ENCODE data around the gene MED10.
"Not testable (repeated sequence)": the region's sequence is repeated elsewhere in the genome, so short reads cannot be mapped to it uniquely, and the experiment has no call there.

The MED10 gene

DNA sequence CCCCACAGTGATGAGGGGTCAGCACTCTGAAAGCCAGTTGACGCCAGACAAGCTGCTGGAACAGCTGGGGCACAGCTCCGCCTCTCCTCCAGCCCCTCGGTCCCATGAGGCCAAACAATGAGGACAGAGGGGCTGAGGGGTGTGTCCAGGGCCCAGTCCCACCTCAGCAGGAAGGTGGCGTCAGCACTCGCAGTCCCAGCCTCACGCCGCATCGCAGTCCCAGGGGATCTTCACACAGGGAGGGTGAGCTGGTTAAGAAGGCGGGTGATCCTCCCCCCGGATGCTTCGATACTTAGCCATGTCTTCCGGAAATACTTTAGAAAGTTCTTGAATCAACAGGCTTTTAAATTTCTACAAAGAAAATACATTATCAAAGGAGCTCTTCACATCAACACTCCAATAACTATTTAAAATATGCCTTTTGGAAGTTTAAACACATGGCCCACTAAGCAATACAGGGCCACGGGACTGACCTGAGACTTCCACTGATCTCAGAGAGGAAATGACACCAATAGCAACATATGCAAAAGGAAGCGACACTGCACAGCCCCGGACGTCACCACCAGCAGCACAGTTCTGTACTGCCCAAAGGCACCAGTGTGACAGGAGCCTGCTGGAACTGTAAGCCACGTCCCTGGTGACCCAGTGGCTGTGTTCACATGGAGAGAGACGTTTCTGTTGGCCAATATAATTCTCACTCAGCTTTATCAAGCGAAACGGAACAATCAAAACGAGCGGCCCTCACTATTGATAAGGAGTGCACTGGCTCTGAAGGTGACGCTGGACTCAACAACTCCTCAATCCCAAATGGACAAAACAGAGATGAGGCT, 5.9 kb downstream of the MED10 start:
- DNase-seq = no peak

DNA sequence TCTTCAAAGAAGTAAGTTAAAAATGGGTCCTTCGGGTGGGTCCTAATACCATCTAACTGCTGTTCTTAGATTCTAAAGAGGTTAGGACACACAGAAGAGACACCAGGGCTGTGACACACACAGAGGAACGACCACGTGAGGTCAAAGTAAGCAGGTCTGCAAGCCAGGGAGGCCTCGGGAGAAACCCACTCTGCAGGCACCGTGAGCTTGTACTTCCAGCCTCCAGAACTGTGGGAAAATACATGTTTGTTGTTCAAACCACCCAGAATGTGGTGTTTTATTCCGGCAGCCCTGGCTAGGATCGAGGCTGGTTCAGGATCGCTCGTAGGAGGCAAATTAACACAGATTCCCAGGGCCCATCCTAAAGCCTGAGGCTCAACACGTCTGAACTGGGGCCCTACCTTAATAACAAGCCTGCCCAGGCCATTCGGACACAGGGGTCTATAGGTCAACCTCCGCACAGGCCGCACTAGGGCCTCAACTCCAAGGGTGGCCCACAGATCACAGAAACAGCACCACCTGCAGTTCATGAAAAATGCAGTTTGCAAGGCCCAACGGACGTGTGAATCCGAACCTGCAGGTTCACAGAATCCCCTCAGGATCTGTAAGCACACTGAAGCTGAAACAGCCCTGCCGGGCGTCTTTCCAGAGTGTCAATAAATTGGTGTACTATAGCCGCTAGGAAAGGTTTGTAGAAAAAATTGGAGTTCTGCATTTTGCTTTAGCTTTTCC, 7.1 kb downstream of the MED10 start:
- no peak for DNase-seq

DNA sequence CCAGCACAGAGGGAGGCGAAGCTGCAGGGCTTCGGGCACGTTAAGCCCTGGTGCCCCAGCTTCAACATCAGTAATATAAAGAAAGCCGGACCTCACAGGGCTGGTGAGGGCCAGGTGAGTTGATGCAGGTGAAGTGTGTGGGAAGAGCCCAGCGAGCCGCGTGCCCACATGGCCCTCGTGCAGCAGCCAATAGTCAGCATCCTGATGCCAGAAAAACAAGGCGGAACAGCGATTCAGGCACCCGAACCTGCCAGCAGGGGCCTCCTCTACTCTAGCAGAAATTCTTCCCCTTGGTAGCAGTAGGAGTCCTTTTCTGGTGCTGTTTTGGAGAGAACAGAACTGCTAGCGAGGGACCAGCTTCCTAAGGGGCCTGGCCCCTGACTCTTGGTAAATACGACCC, 7.8 kb downstream of the MED10 start:
- DNase-seq = no peak

DNA sequence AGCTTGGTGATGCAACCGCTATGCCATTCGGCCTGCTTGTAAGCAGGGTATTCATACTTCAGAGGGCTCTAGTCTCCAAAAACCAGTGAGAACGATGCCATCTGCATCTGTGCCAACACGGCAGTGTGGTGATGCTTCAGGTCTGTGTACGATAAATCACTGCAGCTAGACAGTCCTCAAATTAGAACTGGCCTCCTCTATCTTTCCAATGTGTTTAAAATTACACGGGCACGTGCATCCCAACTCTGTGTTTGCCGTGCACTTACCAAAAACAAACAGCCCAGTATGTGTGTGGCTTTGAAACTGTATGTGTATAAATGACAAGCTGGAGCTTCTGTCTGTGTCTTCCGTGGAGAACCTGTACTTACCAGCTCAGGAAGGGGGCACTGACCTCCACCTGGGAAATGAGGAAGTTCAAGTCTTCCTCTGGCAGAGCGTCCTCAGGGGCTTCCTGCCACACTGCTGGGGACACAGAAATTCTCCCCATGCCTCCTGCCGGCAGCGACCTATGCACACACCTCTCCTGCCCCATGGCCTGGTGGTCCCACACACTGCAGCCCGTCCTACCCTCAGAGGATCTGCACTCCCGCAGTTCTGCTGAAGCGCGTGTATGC, 12.3 kb downstream of the MED10 start:
- no peak for DNase-seq

DNA sequence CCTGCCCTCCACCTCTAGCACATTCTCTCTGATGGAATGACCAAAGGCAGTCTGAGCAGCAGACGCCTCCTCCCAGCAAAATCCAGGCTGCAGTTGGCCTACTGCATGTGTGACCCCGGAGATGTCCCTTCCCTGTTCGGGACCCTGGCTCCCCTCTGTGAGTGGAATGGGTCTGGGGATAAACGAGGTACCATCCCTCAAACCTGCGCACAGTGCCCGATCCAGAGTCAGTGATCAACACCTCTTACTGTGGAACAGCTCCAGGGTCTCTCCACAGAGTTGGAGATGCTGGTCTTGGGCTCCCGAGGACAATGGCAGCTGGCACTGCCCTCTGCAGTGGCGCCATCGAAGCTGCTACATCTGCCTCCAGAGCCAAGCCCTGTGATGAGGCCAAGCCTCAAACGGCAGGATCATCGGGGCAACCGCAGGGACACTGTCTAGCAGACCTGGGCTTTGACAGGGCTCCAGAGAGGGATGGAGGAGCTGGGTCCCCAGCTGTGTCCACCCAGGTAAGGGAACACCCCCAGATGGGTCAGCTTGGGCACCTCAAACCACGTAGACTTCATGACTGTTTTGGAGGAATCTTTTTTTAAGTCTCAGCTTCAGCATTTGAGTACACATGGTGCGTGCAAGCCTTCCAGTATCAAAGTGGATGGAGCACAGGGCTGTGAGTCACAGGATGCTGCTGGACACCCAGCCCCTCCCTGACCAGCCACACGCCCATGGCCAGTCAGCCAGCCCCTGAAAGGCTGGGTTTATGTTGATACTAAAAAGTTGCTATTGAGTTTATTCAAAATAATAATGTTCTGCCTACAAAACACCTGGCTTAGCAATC, 13.0 kb downstream of the MED10 start:
- DNase-seq = no peak

DNA sequence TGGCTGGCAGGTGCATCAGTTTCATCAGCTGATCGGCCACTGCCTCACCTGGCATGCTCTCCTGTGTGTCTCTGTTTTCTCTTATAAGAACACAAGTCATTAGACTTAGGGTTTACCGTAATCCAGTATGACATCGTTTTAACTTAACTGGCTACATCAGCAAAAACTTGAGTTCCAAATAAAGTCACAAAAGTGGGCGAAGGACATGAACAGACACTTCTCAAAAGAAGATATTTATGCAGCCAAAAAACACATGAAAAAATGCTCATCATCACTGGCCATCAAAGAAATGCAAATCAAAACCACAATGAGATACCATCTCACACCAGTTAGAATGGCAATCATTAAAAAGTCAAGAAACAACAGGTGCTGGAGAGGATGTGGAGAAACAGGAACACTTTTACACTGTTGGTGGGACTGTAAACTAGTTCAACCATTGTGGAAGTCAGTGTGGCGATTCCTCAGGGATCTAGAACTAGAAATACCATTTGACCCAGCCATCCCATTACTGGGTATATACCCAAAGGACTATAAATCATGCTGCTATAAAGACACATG, 14.8 kb downstream of the MED10 start:
- DNase-seq = not testable (repeated sequence)

DNA sequence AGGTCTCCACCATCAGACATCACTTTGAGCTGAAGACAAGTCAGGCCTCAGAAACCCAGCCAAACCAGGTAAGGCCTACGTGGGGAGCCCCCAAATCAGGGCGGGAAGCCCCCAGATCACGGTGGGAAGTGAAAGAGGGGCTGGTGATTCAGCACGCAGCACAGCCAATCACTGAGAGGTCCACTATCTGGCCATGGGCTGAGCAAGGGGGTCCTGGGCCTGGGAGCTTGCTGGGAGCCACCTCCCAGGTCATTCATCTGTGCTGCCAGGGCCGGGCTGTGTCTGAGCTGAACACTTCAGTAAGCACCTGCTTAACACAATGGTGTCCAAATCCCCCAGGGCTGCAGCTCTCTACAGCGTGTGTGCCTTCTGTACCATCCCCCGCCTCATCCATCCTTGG, 15.5 kb downstream of the MED10 start:
- no peak for DNase-seq

DNA sequence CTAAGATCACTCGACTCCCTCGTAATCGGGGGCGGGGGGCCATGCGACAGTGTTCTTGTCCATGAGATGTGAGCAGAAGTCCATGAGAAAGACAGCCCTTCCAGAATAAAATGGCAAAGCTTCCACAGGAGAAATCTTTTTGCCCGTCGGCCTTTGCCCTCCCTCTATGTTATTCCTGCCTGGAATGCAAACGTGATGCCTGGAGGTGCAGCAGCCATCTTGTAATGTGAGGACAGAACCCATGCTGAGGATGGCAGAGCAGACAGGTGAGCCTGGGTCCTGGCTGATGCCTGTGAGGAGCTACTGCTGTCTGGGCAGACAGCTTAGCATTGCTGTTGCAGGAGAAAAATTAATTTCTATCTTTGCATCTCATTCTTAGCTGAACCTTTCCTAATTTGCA, 17.2 kb downstream of the MED10 start:
- DNase-seq = no peak

DNA sequence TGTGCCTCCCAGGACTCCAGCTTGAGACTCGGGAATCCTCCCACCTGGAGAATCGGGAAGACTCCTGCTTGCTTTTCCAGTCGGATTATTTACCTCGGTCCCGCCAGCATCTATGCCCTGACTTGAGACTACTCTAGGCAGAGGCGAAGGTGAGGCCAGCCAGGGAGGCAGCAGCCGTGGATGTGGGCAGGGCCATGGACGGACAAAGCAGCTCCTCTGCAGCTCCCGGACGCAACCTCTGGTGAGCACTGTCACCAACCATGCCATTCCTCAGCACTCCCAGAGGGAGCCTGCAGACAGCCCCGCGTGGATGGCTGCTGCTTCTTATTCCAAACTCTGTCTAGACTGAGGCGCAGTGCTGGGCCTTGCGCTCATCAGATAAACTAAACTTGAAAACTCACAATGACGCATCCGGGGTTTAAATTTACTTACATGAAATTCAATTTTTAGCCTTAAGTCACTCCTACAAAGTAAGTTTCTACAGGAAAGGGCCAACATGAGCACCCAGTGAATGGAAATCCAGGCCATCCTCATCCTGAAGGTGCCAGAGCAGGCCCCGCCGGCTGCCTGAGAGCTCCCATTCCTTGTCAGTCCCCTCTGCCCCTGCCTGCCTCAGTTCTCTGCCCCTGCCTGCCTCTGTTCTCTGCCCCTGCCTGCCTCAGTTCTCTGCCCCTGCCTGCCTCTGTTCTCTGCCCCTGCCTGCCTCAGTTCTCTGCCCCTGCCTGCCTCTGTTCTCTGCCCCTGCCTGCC, 17.8 kb downstream of the MED10 start:
- DNase-seq = no peak

DNA sequence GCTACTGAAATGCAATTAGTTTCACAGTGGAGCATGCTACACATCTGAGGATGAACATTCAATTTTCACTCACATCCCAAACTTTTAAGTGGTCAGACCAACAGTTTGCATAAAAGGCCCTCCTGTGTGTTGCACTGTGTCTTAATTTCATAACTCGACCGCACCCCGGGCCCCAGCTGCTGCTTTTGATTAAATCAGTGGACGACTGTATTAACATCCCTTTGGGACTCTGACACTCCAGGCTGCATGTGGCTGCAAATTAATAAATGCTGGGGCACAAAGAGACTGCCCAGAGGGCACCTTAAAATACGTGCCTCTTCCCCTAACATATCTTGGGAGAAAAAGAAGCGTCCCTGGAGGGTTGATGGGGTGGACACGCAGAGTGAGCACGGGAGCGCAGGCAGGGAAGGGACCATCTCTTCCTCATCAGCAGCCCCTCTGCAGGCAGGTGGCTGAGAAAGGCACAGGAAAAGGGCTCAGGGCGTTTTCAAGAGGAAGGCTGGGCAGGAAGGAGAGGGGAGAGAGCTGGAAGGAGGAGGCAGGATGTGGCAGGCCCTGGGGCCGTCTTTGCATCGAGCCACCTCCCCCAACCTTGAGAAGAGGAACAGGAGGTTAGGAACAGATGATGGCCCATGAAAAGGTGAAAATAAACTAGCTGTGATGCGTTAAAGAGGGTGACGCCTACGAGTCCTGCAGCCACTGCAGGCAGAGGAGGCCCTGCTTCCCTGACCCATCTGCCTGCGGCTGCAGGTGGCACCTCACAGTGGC, 18.6 kb downstream of the MED10 start:
- no peak for DNase-seq

DNA sequence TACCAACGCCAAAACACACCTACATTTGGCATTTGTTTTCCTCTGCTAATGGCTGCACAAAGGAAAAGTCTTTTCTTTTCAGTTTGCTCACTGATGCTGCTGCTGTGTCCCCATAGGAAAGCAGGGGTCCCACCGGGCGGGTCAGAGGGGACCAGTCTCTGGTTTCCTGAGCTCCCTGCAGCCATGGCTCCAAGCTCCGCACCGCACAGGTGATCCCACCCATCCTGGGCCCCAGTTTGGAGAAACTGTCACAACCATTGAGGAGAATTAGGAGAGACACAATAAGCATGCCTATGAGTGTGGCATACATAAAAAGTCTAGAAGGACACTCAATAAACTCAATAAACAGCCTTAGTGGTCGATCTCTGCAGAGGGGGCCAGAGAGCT, 19.9 kb downstream of the MED10 start:
- DNase-seq = no peak

DNA sequence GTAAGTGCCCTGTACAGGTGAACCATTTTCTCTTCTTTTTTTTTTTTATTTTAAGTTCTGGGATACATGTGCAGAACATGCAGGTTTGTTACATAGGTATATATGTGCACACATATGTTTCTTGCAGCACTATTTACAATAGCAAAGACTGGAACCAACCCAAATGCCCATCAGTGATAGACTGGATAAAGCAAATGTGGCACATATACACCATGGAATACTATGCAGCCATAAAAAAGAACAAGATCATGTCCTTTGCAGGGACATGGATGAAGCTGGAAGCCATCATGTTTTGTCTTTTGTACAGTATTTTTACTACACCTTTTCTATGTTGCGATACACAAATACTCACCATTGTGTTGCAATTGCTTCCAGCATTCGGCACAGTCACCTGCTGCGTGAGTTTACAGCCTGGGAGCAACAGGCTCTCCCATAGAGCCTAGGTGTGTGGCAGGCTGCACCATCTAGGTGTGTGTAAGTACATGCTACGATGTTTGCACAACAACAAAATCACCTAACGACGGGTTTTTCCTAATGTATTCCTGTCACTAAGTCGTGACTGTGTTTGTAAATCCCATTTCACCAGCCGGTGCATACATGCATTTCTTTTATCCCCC, 20.4 kb downstream of the MED10 start:
- not testable (repeated sequence) for DNase-seq

DNA sequence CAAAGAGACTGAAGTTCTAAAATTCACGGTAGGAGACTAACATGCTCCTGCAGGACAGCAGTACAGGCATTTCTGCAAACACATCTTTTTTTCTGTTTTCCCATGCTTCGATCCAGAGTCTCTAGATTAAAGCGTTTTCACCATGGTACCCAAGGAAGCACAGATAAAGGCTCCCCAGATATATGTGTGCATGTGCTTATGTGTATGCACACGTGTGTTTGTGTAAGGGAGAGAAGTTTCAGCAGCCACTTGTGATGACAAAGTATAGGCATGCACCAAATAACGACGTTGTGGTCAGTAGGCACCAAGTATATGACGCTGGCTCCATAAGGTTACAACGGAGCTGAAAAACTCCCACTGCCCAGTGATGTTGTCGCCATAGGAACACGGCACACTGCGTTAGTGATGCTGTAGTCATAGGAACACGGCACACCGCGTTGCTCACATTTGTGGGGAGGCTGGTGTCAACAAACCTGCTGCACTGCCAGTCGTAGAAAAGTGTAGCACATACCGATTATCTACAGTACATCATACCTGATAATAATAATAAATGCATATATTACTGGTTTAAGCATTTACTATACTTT, 21.7 kb downstream of the MED10 start:
- no peak for DNase-seq

DNA sequence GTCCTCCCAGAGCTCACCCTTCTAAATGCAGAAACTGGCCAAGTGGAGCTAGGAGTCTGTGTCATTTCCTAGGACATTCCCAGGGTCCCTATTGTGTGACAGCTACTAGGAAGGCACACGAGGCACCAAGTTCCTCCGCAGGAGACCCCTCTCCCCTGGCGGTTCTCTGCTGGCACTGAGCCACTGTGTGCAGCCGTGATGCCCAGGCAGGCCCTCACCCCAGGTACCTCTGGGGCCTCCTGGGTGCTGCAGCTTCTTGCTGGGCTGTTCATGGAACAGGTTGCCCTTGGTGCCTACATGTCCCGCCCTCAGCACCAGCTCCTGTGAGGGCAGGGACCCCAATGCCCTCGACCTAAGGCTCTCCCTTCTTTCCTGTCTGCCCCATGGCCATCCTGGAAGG, 23.1 kb downstream of the MED10 start:
- DNase-seq = no peak

DNA sequence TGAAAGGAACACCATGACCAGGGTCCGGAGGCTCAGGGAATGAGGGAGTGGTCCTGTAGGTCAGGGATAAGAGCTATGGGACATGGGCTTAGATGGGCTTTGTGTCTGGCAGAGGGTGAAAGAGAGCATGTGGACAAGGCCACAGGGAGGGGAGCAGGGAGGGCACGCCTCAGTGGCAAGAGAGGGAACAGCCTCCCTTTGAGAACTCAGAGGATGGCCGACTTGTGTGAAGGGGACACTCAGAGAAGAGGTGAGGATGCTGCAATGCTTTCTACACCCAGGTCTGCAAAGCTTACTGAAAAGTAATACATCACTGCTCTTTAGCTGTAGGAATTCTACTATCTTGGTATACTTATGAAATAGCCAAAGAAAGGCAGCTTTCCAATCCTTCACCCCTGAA, 23.5 kb downstream of the MED10 start:
- no peak for DNase-seq

DNA sequence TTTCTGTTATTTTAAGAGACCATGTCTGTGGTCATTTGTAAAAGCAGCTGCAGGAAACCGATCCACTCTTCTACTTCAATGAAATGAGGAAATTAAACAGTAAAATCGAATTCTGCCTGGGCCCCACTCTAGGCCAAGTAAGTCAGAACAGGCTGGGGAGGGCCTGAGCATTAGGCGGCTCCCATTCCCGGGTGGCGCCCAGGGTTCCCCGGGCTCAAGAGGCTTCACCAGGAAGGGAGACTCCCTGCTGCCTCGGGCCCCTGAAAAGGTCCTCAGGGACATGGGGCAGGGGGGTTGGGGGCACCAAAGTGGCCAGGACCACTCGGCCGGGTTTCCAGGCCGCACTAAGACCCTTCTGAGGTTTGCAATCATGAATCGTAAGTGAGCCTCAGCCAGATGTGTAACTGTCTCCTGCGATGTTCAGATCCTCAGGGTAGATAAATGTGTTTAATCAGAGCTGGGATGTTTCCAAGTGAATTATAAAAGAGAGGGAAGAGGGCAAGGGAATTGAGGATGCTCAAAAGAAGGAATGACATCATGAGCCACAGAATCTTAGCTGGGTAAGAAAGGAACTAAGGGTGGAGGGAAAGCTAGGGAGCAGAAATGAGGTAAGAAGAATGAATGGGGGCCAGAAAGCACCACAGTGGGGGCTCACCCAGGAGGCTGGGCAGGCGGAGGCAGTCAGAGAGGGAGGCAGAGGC, 24.6 kb downstream of the MED10 start:
- DNase-seq = no peak

DNA sequence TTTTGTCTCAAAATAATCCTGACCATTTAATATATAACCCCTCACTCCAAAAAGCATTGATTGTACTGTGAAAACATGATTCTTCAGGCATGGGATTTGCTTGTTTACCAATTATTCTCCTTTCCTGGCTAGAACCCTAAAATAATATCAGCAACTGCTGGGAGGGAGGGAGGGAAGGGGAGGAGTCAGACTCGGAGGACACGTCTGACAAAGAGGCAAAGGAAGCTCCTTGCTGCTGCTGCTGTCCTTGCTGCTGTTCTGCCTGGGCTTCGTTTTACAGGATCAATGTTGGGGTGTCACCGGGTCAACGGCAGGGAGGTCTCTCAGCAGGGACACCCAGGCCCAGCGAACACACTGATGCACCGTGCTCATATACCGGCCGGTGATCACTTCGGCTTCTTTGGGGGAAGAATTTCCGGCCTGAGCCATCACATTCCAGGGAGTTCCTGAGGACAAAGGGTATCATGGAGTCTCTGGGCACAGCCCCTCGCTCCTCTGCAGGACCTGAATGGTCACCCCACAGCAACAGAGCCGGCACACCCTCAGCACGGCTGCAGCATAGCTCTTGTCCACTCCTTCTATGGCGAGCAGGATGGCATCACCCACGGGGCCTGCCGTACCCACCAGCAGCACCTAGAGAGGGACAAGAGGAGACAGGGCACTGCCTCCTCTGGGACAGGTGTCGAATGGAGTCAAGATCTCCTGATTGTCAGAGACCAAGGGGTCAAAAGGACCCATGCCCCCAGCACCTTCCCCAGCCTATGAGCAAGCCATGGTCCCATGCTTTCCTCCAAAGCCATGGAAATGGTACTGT, 27.9 kb downstream of the MED10 start:
- DNase-seq = no peak

DNA sequence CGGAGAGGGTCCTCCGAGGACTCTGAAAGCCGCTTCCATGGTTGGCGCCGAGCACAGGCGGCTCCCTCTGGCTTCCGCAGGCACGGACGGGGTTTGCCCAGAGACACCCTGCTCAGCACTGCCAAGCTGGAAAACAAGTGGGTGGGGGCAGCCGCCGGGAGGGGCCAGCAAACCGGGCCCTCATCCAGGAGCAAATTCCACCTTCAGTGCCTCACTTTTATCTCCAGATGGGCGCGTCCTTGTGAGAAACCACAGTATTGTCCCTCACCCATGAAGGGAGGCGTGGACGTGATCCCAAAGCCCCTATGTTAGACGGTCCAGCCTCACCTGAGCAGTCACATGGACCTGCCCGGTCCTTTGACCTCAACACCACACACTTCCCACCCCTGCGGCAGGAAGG, 29.0 kb downstream of the MED10 start:
- DNase-seq = no peak

DNA sequence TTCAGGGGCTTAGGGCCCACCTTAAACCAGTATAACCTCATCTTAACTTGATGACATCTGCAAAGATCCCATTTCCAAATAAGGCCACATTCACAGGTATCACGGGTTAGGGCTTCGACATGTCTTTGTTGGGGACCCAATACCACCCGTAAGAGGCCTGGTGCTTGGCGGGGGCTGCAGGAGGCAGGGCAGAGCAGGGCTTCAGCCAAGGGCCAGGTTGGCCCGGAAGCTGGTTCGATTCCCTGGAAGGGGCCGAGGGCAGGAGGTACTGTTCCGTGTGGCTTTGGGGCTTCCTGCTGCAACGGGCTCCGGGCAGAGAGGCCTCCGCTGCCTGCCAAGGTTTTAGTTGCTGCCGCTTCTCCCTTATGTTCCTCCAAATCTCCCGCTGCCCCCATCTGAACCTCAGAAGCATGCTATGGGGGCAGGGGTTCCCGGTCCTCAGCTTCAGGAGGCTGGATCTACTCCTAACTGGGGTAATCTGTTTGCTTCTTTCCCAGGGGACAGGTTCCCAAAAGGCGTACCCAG, 29.8 kb downstream of the MED10 start:
- DNase-seq = no peak
